C4-2B (cell line): ENCODE measurements around the gene TARP.

Experiments
- H3K27ac ChIP-seq: fragments of 450-650 bp; 2 replicates; pipeline ENCODE4 v1.5.1; 2017
- CTCF ChIP-seq: fragments of 450-650 bp; conservative IDR thresholded peaks from 2 replicates; pipeline ENCODE4 v1.5.1; 2017; ENCODE audit warnings: mild to moderate bottlenecking
- ZFX ChIP-seq: fragments of 450-650 bp; IDR thresholded peaks from 2 replicates; pipeline ENCODE4 v1.6.1; 2017

The TARP gene

GRCh38 chr7:38273286-38273995 is at the start of gene TARP:
TSS of gene TARP (minus strand) at chr7:38273636.
- no peak within 1 kb of the TSS for H3K27ac ChIP-seq
- TF ChIP-seq ZFX (no peak), CTCF (no peak)

- no peak overlapping the region for H3K27ac ChIP-seq
- no peak for TF ChIP-seq CTCF
- TF ChIP-seq ZFX: no peak
These were observed 49.7 kb upstream of the TARP start for GRCh38 chr7:38323156-38323555.

GRCh38 chr7:38322461-38322860 is 49.0 kb upstream of the TARP start:
- no peak for TF ChIP-seq CTCF
- TF ChIP-seq ZFX: no peak
- H3K27ac ChIP-seq: no peak overlapping the region

- H3K27ac ChIP-seq: no peak overlapping the region
These were observed 48.5 kb upstream of the TARP start for GRCh38 chr7:38321967-38322366.

GRCh38 chr7:38321515-38321944 is 48.1 kb upstream of the TARP start:
- TF ChIP-seq CTCF (no peak), ZFX (no peak)
- no peak overlapping the region for H3K27ac ChIP-seq

More at GRCh38 chr7:38321967-38322366, 48.5 kb upstream of the TARP start:
- TF ChIP-seq CTCF (no peak), ZFX (no peak)

GRCh38 chr7:38321050-38321449 is 47.6 kb upstream of the TARP start:
- TF ChIP-seq ZFX (no peak), CTCF (no peak)

GRCh38 chr7:38319873-38320272 is 46.4 kb upstream of the TARP start:
- H3K27ac ChIP-seq: no peak overlapping the region
- TF ChIP-seq CTCF (no peak), ZFX (no peak)

More at GRCh38 chr7:38321050-38321449, 47.6 kb upstream of the TARP start:
- no peak overlapping the region for H3K27ac ChIP-seq
